ENCODE measurements around the gene ARHGEF11.

DNA sequence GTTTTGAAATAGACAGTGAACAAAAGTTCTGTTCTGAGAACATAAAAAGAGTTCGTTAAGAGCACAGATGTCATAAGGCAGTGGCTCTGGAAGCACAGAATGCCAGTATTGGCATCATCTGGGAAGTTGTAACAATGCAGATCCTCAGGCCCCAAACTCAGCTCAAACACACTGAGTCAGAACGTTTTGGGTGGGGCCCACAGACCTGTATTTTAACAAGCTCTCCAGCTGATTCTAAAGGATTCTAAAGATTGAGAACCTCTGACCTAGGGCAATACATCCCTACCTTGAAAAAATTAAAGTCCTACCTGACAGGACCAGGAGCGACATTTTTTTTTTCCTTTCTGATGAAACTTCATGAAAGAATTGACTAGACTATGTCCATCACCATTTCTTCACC, 13.2 kb downstream of the ARHGEF11 start:
- TF ChIP-seq CTCF (IDR thresholded peaks at IDR 0.05) (no peak), POLR2A (IDR thresholded peaks at IDR 0.05; ENCODE audit: low read depth) (no peak), POLR2AphosphoS5 (IDR thresholded peaks at IDR 0.05) (no peak), EP300 (IDR thresholded peaks at IDR 0.05) (no peak)
